GM18951 (cell line): ENCODE data around the gene SLC43A3.

Experiments
- POLR2A ChIP-seq: IDR thresholded peaks from 4 replicates; pipeline ENCODE4 v1.6.1; 2011; ENCODE audit warnings: mild to moderate bottlenecking; ENCODE audit not compliant: insufficient read length, insufficient read depth; ENCODE audit errors: extremely low read depth
- in situ Hi-C: fragments of 300-500 bp; cut with MboI; formaldehyde crosslinking; loops from one replicate; pipeline ENCODE4 v1.12.0; 2022; ENCODE audit warnings: low sequenced_read_pairs, mixed read lengths, inconsistent platforms; ENCODE audit not compliant: unreplicated experiment

SLC43A3 gene

GRCh38 chr11:57402188-57403002, 24.5 kb downstream of the SLC43A3 start:
- in situ Hi-C loops, result no loop called here
- TF ChIP-seq POLR2A, result no peak

- no peak for TF ChIP-seq POLR2A
- in situ Hi-C loops, result no loop called here
Measured at GRCh38 chr11:57399972-57400578, 26.8 kb downstream of the SLC43A3 start.

- in situ Hi-C loops, result no loop called here
- no peak for TF ChIP-seq POLR2A
Measured at GRCh38 chr11:57399221-57399620, 27.7 kb downstream of the SLC43A3 start.

DNA sequence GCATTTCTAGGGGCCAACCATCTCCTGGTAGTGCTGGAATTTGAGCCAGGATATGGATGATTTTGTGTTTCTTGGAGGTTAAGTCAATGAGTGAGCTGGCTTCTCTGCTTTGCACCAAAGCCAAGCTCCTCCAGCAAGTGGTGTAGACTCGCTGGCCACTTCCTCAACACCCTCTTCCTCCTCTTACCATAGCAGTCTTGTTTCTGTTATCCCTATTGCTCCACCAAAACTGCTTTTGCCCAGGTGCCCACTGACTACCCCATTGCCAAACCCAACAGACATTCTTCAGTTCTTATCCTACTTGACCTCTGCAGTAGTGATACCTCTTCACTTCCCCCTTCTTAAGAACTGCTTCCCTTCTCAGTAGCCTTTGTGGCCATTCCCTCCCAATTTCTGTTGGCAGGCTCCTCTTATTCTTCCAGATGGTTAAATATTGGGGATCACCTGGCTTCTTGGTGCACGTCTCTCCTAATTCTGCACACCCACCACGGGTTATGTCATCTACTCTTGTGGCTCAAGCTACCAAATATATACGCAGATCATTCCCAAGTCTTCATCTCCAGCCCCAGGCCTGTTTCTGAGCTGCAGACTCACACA, 29.4 kb downstream of the SLC43A3 start:
- in situ Hi-C loops, result no loop called here
- no peak for TF ChIP-seq POLR2A

GRCh38 chr11:57396744-57397143, 30.2 kb downstream of the SLC43A3 start:
- in situ Hi-C loops, result no loop called here
- TF ChIP-seq POLR2A, result no peak

- in situ Hi-C loops, result no loop called here
Measured at GRCh38 chr11:57395905-57396623, 30.9 kb downstream of the SLC43A3 start.

GRCh38 chr11:57394203-57394965, 32.5 kb downstream of the SLC43A3 start:
- TF ChIP-seq POLR2A, result no peak
- in situ Hi-C loops, result no loop called here

More at GRCh38 chr11:57395905-57396623, 30.9 kb downstream of the SLC43A3 start:
- no peak for TF ChIP-seq POLR2A

- in situ Hi-C loops, result no loop called here
- TF ChIP-seq POLR2A, result no peak
Measured at GRCh38 chr11:57392763-57393105, 34.2 kb downstream of the SLC43A3 start.

GRCh38 chr11:57392066-57392762, 34.7 kb downstream of the SLC43A3 start:
- no peak for TF ChIP-seq POLR2A
- in situ Hi-C loops, result no loop called here

- in situ Hi-C loops, result no loop called here
- TF ChIP-seq POLR2A, result no peak
Measured at GRCh38 chr11:57391539-57391938, 35.4 kb downstream of the SLC43A3 start.

- TF ChIP-seq POLR2A, result no peak
- in situ Hi-C loops, result no loop called here
Measured at GRCh38 chr11:57391111-57391510, 35.8 kb downstream of the SLC43A3 start.

DNA sequence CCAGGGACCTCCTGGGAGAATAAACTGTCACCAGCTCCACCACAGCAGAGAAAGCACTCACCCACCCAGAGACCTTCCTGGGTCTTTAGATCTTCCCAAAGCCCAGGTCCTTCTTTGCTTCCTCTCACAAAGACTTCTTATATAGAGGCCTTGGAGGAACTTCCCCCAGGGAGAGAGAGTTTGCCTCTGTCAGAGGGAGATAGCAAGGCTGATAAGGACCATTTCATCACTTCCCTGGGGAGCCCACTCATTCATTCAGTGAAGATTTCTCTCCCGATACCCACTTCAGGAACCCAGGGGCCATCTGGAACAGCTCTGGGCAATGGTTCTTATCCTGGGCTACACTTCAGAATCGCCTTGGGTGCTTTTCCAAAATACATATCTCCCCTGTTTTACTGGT, 36.4 kb downstream of the SLC43A3 start, which contains the start of gene PRG2:
Gene PRG2 (minus strand): TSS at position 116 of the 400 bp plus-strand sequence. CDS start 706 bp downstream, outside the sequence.
- in situ Hi-C loops, result no loop called here
- TF ChIP-seq POLR2A, result no peak
